Astrocyte (in vitro differentiated cells and primary cell): ENCODE data around the gene MEGF8. TPM values are rescaled to one million over a fixed set of nuclear protein-coding genes. Genes with fewer than 3 reads are reported as not detected.

Experiments used
- DNase-seq: peaks from one replicate; pipeline ENCODE4 v3.0.0-alpha.2; 2010; ENCODE audit warnings: low read depth
- FAIRE-seq: peaks from 2 replicates; lab custom pipeline; 2011; peaks lifted over from hg19 to GRCh38; lab: Jason Lieb, UNC
- H2AFZ ChIP-seq: 2 replicates; pipeline ENCODE4 v1.6.0; 2012; ENCODE audit warnings: low read depth, low read length, inconsistent platforms
- H3K27ac ChIP-seq: 2 replicates; pipeline ENCODE4 v1.5.1; 2011; ENCODE audit warnings: low read depth, low read length, inconsistent platforms
- H3K27me3 ChIP-seq: 2 replicates; pipeline ENCODE4 v1.6.0; 2011; ENCODE audit warnings: low read length, inconsistent platforms; ENCODE audit not compliant: insufficient read depth
- H3K36me3 ChIP-seq: 2 replicates; pipeline ENCODE4 v1.5.1; 2011; ENCODE audit warnings: low read length, inconsistent platforms; ENCODE audit not compliant: insufficient read depth
- H3K4me1 ChIP-seq: 2 replicates; pipeline ENCODE4 v1.5.1; 2011; ENCODE audit warnings: low read length, inconsistent platforms; ENCODE audit not compliant: insufficient read depth
- H3K4me2 ChIP-seq: 2 replicates; pipeline ENCODE4 v1.6.0; 2012; ENCODE audit warnings: low read length, inconsistent platforms
- H3K4me3 ChIP-seq: 2 replicates; pipeline ENCODE4 v1.5.1; 2011; ENCODE audit warnings: low read depth, mild to moderate bottlenecking, low read length, inconsistent platforms; ENCODE audit not compliant: insufficient read depth
- H3K79me2 ChIP-seq: 2 replicates; pipeline ENCODE4 v1.6.0; 2012; ENCODE audit warnings: mild to moderate bottlenecking, low read length, inconsistent platforms; ENCODE audit not compliant: insufficient read depth
- H3K9ac ChIP-seq: 2 replicates; pipeline ENCODE4 v1.6.0; 2012; ENCODE audit warnings: mild to moderate bottlenecking, low read length, inconsistent platforms
- H3K9me3 ChIP-seq: 2 replicates; pipeline ENCODE4 v1.5.1; 2012; ENCODE audit warnings: low read depth, mild to moderate bottlenecking, low read length, inconsistent platforms; ENCODE audit not compliant: insufficient read depth
- H4K20me1 ChIP-seq: 2 replicates; pipeline ENCODE4 v1.6.0; 2012; ENCODE audit warnings: low read length, inconsistent platforms; ENCODE audit not compliant: insufficient read depth
- H3K27ac Mint-ChIP-seq: one replicate; pipeline ENCODE4 v1.8.0; 2021; ENCODE audit warnings: mild to moderate bottlenecking, mixed read lengths; ENCODE audit not compliant: unreplicated experiment
- H3K27me3 Mint-ChIP-seq: one replicate; pipeline ENCODE4 v1.8.0; 2021; ENCODE audit warnings: low read depth, mixed read lengths; ENCODE audit not compliant: unreplicated experiment
- H3K36me3 Mint-ChIP-seq: one replicate; pipeline ENCODE4 v1.8.0; 2021; ENCODE audit warnings: low read depth, mixed read lengths; ENCODE audit not compliant: unreplicated experiment
- H3K4me1 Mint-ChIP-seq: one replicate; pipeline ENCODE4 v1.8.0; 2021; ENCODE audit warnings: low read depth, mixed read lengths; ENCODE audit not compliant: unreplicated experiment
- H3K4me3 Mint-ChIP-seq: one replicate; pipeline ENCODE4 v1.8.0; 2021; ENCODE audit warnings: mild to moderate bottlenecking, moderate library complexity, mixed read lengths; ENCODE audit not compliant: unreplicated experiment
- H3K9me3 Mint-ChIP-seq: one replicate; pipeline ENCODE4 v1.8.0; 2021; ENCODE audit warnings: mild to moderate bottlenecking, mixed read lengths; ENCODE audit not compliant: unreplicated experiment
- CTCF ChIP-seq: IDR thresholded peaks from 2 replicates; pipeline ENCODE4 v1.5.1; 2011; ENCODE audit warnings: low read depth, mild to moderate bottlenecking, inconsistent platforms, low read length, moderate library complexity; ENCODE audit not compliant: insufficient read depth
- EZH2 ChIP-seq: IDR thresholded peaks from 2 replicates; pipeline ENCODE4 v1.6.1; 2012; ENCODE audit warnings: mild to moderate bottlenecking, low read length, inconsistent platforms; ENCODE audit not compliant: insufficient read depth
- total RNA-seq: library from RNA; stranded (reverse); gene quantifications from 2 replicates; pipeline ENCODE4 v1.2.1, GENCODE V29; 2021

The MEGF8 gene
- total RNA-seq, 1 donor from 2014 or later, result 42.0 TPM

- Mint-ChIP-seq H3K36me3 (peaks cover 3% of the 10 kb centered on the region), H3K9me3 (no peaks in the 10 kb centered on the region), H3K4me1 (peaks cover 3% of the 10 kb centered on the region), H3K27ac (no peak overlapping the region), H3K27me3 (peaks cover 24% of the 10 kb centered on the region), H3K4me3 (peak overlapping the region; percentile 62)
- Histone ChIP-seq H3K36me3 (no peaks in the 10 kb centered on the region), H3K9me3 (peaks cover 6% of the 10 kb centered on the region), H3K9ac (no peak overlapping the region), H3K4me2 (no peak overlapping the region), H2AFZ (no peak overlapping the region), H4K20me1 (no peaks in the 10 kb centered on the region), H3K4me3 (no peak overlapping the region), H3K4me1 (peaks cover 10% of the 10 kb centered on the region), H3K79me2 (no peaks in the 10 kb centered on the region), H3K27ac (no peak overlapping the region), H3K27me3 (no peaks in the 10 kb centered on the region)
- no peak for TF ChIP-seq EZH2
- no peak for TF ChIP-seq CTCF
- DNase-seq (no peak), FAIRE-seq (no peak)
Measured at GRCh38 chr19:42421591-42422031, 96.2 kb downstream of the MEGF8 start.

DNA sequence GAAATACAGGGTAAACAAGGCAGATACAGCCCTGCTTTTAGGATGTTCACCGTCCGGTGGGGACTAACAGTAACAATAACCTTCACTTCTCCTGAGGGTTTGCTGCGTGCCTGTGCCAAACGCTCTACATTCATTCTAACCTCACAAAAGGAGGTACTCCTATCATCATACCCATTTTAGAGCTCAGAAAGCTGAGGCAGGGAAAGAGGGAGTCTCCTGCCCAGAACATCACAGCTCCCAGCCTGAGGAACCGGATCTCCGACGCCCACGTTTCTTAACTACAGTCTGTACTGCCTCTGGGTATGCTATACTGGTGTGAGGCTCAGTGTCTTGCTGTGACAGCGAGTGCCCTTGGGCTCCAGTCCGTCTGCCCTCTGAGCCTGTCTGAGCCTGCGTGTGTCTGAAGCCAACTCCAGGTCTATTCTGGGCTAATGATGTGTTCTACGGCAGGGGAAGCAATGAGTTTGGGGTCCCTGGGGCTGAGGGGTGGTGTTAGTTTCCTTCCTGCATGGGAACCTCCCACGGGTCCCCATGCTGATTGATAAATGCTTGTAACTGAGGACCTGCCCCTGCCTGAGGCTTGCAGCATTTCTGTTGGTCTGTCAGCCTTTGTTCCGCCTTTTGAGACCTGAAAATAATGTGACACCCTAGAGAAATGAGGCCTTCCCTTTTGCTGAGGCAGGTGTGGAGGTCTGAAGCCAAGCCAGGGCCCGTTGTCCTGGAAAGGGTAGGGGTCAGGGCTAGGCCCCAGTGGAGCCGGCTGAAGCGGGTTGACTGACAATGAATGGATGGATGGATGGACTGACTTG is 96.9 kb downstream of the MEGF8 start:
- peak overlapping the region; percentile 63 for H3K9ac ChIP-seq
- Mint-ChIP-seq H3K4me1 (peaks cover 3% of the 10 kb centered on the region), H3K9me3 (no peaks in the 10 kb centered on the region), H3K36me3 (peaks cover 3% of the 10 kb centered on the region), H3K4me3 (peak overlapping the region; percentile 89), H3K27ac (no peak overlapping the region), H3K27me3 (peaks cover 24% of the 10 kb centered on the region)
- no peaks in the 10 kb centered on the region for H4K20me1 ChIP-seq
- H3K79me2 ChIP-seq, result no peaks in the 10 kb centered on the region
- H2AFZ ChIP-seq, result peak overlapping the region; percentile 95
- FAIRE-seq (no peak), DNase-seq (no peak)
- no peak for TF ChIP-seq EZH2
- TF ChIP-seq CTCF, result no peak
- H3K36me3 ChIP-seq, result no peaks in the 10 kb centered on the region
- peaks cover 10% of the 10 kb centered on the region for H3K4me1 ChIP-seq
- no peak overlapping the region for H3K27ac ChIP-seq
- peak overlapping the region; percentile 68 for H3K4me3 ChIP-seq
- peak overlapping the region; percentile 87 for H3K4me2 ChIP-seq
- peaks cover 6% of the 10 kb centered on the region for H3K9me3 ChIP-seq
- H3K27me3 ChIP-seq, result no peaks in the 10 kb centered on the region
